Stimulated activated CD4-positive, alpha-beta T cell treated with anti-CD3 and anti-CD28 coated beads, Interleukin-1b, Interleukin-23, amount 100 ng/mL, for 24 hours (primary cell): ENCODE measurements around the gene TP53TG3E.
"Not testable (repeated sequence)": the region's sequence is repeated elsewhere in the genome, so short reads cannot be mapped to it uniquely, and the experiment has no call there.

ENCODE experiments used
- DNase-seq, 4 experiments: peaks; one replicate each; pipeline ENCODE4 v3.0.0-alpha.2; 2020; ENCODE audit warnings: low read depth in 4 of 4, low spot score in 1 of 4

The TP53TG3E gene

GRCh38 chr16:33304006-33304405 is at the start of gene TP53TG3E:
Gene TP53TG3E, plus strand, starts transcription at chr16:33304306. Its CDS starts 68 bp downstream, at chr16:33304374.
- not testable (repeated sequence) for DNase-seq

GRCh38 chr16:33336226-33337012 is 32.3 kb downstream of the TP53TG3E start:
- peak in 1 of 4 experiments; percentile 18 for DNase-seq

- peak in 1 of 4 experiments; percentile 12 for DNase-seq
Measured at GRCh38 chr16:33337627-33338542, 33.8 kb downstream of the TP53TG3E start.

- peak in 1 of 4 experiments; percentile 7 for DNase-seq
Measured at GRCh38 chr16:33338543-33338951, 34.4 kb downstream of the TP53TG3E start.

GRCh38 chr16:33339093-33340061 is 35.3 kb downstream of the TP53TG3E start:
- peak in 1 of 4 experiments; percentile 4 for DNase-seq
